Right lobe of liver (tissue), 4 donors: ENCODE results near the gene WNT1.

Experiments
- POLR2A ChIP-seq: fragments of 450-650 bp; IDR thresholded peaks from one replicate; pipeline ENCODE4 v1.6.1; 2017; ENCODE audit warnings: antibody characterized with exemption, mild to moderate bottlenecking
- TF ChIP-seq, protein P1 (sequence below), 4 donors: fragments of 200-600 bp in 3 of 4; fragments of 450-650 bp in 1 of 4; IDR thresholded peaks; one replicate each; pipeline versions ENCODE4 v1.5.1 to v1.8.0; 2016 to 2022; ENCODE audit warnings: antibody characterized with exemption in 4 of 4, mild to moderate bottlenecking in 2 of 4
- donor health status: DM: no; HTN: no; CAD: no.
- donor health status: DM: no; HTN: no; CAD: no.
- donor health status: DM: no; HTN: yes; CAD: no.

DNA sequence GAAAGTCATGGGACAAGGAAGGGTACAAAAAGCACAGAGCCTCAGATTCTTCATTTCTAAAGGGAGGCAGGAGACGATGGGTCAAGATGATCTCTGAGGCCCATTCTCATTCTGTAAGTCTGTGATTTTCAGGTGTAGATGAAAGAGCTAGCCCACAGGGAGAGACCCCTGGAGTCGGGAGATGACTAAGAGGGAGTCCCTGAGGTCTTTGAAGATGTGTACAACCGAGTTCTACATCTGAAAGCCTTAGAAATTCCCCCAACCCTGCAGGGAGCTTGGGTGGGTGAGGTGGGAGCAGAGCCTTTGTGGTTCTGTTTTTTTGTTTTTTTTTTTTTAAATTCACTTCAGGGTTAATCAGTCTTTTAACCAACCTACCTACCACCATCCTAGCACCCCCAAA lies 9.7 kb upstream of the WNT1 start:
- TF ChIP-seq, protein P1, sequence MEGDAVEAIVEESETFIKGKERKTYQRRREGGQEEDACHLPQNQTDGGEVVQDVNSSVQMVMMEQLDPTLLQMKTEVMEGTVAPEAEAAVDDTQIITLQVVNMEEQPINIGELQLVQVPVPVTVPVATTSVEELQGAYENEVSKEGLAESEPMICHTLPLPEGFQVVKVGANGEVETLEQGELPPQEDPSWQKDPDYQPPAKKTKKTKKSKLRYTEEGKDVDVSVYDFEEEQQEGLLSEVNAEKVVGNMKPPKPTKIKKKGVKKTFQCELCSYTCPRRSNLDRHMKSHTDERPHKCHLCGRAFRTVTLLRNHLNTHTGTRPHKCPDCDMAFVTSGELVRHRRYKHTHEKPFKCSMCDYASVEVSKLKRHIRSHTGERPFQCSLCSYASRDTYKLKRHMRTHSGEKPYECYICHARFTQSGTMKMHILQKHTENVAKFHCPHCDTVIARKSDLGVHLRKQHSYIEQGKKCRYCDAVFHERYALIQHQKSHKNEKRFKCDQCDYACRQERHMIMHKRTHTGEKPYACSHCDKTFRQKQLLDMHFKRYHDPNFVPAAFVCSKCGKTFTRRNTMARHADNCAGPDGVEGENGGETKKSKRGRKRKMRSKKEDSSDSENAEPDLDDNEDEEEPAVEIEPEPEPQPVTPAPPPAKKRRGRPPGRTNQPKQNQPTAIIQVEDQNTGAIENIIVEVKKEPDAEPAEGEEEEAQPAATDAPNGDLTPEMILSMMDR (IDR thresholded peaks at IDR 0.05), result no peak
- TF ChIP-seq POLR2A, result no peak
